Dedifferentiated amniotic fluid mesenchymal stem cell (primary cell): Measurements from ENCODE around the gene PRSS33.
A peak's percentile ranks its signal among the peaks of the same experiment; 100 is the strongest.

Source experiments
- DNase-seq: peaks from one replicate; pipeline ENCODE4 v3.0.0-alpha.2; 2016; ENCODE audit errors: extremely low spot score

Gene PRSS33

DNA sequence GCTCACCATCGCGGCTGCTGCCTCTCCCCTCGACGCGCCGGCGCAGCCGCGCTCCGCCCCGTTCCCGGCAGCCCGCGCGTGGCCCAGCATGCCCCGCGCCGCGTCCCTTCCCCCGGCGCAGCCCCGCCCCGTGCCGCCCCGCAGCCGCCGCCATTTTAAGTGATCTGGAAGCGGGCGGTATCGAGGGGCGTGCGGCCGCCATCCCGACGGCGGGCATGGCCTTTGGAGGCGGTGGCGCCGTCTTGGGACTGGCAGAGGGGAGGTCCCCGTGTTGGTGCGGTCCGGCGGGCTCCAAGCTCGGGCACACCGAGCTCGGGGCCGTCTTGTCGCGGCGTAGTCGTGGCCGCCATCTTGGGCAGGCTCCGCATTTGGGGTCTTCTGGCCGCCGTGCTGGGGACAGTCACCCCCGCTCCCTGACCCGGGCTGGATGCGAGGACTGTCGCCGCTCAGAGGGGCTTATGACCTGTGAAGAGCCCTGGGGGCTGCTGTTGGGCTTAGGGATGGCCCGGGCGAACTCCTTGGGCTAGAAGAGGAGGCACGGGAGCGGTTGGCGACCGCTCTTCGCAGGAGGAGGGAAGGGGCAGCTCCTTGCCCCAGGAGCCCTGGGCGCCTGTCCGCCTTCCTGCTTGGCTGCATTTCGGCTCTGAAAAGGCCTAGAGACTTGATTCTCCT is 10.0 kb downstream of the PRSS33 start, which contains the start of gene ELOB:
Gene ELOB, minus strand, starts transcription at position 50 of the 672 bp plus-strand sequence. Its CDS starts 41 bp downstream, at position 9.
- peak; percentile 63 for DNase-seq

- DNase-seq, result no peak
Measured at GRCh38 chr16:2776500-2777139, 10.7 kb downstream of the PRSS33 start.

- DNase-seq, result no peak
Measured at GRCh38 chr16:2775765-2776499, 11.4 kb downstream of the PRSS33 start.

- no peak for DNase-seq
Measured at GRCh38 chr16:2775131-2775716, 12.1 kb downstream of the PRSS33 start.

DNA sequence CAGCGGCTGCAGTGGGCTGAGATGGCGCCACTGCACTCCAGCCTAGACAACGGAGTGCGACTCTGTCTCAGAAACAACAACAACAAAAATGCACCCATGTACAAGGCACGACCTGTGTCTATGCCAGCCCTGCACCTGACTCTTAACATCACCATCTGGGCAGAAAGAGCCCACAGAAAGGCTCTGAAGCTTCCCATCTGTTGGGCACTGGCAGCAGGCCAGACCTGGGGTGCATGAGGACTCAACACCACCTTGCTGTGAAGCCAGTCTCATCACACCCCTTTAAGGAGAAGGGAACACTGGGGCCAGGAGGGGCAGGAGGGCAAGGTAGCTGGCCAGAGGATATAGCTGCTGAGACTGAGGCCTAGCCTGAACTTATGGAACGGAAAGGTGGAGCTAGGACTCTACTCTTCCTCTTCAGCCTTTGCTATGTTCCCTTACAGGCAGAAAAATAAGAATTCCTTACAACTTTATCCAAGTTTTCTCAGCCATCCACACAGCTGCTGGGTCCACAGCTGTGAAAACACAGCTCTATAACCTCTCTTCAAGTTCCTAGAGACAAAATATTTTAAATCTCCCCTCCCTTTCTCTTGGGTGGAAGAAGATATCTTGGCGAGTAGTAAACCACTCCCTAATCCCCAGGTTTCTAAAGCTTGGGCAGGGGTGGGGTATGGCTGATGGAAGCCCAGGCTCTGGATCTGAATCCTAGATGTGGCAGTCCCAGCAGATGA is 13.0 kb downstream of the PRSS33 start:
- no peak for DNase-seq

DNA sequence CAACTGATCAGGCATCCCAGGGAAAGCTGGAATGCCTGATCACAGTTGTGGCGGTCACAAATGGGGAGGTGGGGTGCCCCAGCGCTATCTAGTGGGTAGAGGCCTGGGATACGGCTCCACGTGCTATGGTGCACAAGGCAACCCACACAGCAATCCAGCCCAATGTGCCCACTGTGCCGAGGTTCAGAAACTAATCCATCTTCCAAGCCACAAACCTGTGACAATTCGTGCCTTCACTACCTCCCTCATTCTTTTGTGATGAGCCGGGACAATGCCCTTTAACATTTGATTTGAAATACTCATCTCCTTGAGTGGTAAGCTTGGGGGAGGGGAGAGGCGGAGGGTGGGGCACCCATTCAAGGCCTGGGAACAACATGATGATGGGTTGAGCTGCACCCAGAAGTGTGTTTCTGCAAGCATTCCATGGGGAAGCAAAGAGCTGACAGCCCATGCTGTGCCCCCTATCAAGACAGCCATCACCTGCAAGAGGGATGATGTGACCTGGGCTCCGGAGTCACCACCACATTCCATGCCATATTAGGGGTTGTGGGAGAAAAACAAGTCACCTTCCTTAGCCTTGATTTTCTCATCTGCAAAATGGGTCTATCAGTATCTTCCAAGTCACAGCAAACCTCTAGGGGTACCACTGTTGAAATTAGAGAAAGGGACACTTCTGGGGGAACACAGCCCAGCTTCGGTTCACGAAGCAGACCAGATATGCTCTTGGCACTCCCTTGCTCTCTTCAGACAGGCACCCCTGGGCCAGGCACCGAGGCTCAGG is 14.0 kb downstream of the PRSS33 start:
- no peak for DNase-seq

DNA sequence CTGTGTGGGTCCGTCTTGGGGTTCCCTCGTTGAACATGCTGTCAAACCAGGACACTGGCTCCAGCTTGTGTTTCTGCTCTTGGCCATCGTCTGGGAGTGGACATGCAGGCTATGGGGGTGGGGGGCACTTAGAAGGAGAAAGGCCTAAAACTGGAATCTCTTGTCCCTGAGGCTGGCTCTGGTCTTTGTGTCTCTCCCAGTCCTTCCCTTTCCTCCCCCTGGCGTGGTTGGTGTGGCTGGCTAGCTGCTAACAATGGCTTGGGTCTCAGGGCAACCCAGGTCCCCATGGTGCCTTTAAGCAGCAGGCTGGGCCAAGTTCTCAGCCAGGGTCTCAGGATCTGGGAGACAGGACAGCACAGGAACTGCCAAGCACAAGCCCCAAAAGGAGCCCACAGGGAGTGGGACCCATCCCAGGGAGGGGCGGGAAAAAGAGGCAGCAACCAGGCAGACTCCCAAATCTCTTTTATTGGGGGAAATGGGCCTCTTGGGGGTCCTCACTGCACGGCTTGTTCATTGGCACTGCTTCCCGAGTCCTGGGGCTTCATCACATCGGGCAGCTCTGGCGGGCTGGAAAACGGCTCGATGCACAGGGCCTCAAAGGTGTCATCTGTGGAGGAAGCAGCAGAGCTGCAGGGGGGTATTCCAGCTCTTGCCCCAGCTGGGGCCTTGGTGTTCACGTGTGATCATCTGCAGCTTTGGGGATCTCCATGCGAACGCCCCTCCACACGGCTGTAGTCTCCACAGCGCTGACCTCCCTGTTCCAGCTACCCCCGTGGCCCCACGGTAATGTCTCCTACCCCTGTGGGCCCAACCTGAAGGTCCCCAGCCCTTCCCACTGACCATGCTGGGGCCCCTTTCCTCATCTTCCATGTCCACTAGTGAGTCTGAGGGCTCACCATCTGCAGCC is 15.6 kb downstream of the PRSS33 start:
- no peak for DNase-seq

DNA sequence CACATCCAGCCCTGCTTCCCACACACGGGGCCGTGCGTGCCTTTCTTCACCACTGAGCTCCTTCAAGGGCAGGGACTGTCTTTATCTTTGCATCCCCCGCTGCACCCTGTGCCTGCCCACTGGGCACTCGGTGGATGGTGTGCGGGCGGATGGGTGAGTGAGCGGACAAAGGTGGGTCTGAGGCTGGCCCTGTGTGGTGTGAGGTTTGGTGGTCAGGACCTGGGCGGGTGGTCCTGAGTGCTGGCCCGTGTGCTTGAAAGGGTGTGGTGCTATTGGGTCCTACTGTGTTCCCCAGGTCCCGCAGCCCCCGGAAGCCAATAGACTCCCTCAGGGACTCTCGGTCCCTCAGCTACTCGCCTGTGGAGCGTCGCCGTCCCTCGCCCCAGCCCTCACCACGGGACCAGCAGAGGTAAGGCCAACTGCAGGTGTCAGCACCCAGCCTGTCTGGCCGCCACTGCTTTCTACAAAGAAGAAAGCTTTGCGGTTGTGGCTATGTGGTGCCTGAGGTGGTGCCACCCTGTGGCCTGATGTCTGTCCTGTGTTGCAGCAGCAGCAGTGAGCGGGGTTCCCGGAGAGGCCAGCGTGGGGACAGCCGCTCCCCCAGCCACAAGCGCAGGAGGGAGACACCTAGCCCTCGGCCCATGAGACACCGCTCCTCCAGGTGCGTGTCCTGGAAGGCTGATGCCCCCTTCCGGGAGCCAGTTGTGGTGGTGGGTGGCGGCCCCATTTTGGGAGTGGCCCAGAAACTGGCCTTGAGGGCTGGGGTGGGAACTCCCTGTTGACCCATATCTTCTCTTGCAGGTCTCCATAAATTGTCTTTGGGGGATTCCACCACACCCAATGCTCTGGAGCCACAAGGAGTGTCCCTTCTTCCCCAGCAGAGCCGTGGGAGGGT is 17.1 kb downstream of the PRSS33 start:
- no peak for DNase-seq

GRCh38 chr16:2769675-2770056 is 17.7 kb downstream of the PRSS33 start:
- no peak for DNase-seq

- no peak for DNase-seq
Measured at GRCh38 chr16:2769100-2769529, 18.2 kb downstream of the PRSS33 start.

DNA sequence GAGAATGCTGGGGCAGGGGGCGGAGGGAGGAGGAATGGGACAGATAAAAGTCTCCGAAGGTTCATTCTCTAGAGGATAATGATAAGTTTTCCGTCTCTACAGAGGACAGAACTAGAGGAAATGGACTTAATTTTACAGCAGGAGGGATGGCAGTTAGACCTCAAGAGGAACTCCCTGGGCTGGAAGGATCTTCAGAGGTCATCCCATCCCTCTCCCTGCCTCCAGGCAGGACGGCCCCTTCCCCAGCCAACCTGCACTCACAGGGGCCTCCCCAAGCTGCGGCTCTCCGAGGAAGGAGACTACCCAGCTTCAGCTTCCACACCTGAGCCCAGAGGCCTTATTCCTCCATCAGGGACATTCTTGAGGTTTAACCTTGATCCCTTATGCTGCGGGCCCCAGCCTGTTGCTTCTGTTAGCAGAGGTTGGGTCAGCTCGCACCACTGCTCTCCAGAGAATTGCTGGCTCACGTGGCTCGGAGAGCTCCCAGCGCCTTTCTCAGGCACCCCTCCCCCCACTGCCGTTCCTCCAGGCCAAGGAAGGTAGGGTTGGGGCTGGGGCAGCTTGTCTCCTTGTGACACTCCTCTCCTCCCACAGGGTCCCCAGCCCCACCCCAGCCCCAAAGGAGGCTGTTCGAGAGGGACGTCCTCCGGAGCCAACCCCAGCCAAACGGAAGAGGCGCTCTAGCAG is 18.8 kb downstream of the PRSS33 start:
- no peak for DNase-seq

GRCh38 chr16:2767891-2768290 is 19.5 kb downstream of the PRSS33 start:
- DNase-seq, result no peak

DNA sequence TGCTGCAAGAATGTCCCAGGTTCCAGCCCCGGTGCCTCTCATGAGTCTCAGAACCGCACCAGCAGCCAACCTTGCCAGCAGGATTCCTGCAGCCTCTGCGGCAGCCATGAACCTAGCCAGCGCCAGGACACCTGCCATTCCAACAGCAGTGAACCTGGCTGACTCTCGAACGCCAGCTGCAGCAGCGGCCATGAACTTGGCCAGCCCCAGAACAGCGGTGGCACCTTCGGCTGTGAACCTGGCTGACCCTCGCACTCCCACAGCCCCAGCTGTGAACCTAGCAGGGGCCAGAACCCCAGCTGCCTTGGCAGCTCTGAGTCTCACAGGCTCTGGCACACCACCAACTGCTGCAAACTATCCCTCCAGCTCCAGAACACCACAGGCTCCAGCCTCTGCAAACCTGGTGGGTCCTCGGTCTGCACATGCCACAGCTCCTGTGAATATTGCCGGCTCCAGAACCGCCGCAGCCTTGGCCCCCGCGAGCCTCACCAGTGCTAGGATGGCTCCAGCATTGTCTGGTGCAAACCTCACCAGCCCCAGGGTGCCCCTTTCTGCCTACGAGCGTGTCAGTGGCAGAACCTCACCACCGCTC is 20.1 kb downstream of the PRSS33 start:
- DNase-seq, result no peak

- no peak for DNase-seq
Measured at GRCh38 chr16:2766430-2767139, 20.8 kb downstream of the PRSS33 start.

DNA sequence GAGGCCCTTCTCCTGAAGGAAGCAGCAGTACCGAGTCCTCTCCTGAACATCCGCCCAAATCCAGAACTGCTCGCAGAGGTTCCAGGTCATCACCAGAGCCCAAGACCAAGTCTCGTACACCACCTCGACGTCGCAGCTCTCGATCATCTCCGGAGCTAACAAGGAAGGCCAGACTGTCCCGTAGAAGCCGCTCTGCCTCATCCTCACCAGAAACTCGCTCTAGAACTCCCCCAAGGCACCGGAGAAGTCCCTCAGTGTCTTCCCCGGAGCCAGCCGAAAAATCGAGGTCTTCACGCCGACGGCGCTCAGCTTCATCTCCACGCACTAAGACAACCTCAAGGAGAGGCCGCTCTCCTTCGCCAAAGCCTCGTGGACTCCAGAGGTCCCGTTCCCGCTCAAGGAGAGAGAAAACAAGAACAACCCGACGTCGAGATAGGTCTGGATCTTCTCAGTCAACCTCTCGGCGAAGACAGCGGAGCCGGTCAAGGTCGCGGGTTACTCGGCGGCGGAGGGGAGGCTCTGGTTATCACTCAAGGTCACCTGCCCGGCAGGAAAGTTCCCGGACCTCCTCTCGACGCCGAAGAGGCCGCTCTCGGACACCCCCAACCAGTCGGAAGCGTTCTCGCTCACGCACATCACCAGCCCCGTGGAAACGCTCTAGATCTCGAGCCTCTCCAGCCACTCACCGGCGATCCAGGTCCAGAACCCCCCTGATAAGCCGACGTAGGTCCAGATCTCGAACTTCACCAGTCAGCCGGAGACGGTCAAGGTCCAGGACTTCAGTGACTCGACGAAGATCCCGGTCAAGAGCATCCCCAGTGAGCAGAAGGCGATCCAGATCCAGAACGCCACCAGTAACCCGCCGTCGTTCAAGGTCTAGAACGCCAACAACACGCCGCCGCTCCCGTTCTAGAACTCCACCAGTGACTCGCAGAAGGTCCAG is 21.6 kb downstream of the PRSS33 start:
- DNase-seq, result no peak

GRCh38 chr16:2764718-2765117 is 22.6 kb downstream of the PRSS33 start:
- no peak for DNase-seq
